ENCODE data around the gene GXYLT1. TPM values are rescaled to one million over a fixed set of nuclear protein-coding genes. Genes with fewer than 3 reads are reported as not detected.

GXYLT1 gene
- total and polyA plus RNA-seq, 2 experiments from 2014 or later, result 9.0 to 28.8 TPM

DNA sequence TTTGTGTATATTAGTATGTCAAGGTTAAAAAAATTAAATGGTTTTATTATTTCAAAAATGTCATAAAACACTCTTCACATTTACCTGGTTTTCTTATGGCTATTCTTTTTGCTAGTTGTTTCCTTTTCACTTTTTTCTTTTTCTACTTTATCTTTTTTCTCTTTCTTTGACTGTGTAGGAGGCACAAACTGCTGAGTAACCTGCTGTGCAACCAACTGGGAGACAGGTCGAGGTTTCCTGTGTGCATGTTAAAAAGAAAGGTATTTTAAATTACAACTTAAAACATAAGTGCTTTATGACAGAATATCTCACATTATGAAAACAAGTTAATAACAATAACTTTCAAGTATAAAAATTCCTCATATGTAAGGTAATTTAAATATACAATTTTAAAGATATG is 16.9 kb upstream of the GXYLT1 start:
- Histone ChIP-seq H3K79me2 (no peaks in the 10 kb centered on the region), H2AFZ (no peak overlapping the region), H3K36me3 (replicated peaks; ENCODE audit: insufficient read depth, low read depth) (no peaks in the 10 kb centered on the region), H3K27ac (no peak overlapping the region), H3K4me3 (no peak overlapping the region), H3K27me3 (no peaks in the 10 kb centered on the region), H3K4me1 (ENCODE audit: insufficient read depth) (no peaks in the 10 kb centered on the region), H3K4me2 (no peak overlapping the region), H3K9me3 (ENCODE audit: low read depth) (no peaks in the 10 kb centered on the region), H4K20me1 (ENCODE audit: insufficient read depth, poor library complexity, severe bottlenecking) (no peaks in the 10 kb centered on the region), H3K9me2 (replicated peaks; ENCODE audit: insufficient read depth) (no peaks in the 10 kb centered on the region)
- TF ChIP-seq, protein P1, sequence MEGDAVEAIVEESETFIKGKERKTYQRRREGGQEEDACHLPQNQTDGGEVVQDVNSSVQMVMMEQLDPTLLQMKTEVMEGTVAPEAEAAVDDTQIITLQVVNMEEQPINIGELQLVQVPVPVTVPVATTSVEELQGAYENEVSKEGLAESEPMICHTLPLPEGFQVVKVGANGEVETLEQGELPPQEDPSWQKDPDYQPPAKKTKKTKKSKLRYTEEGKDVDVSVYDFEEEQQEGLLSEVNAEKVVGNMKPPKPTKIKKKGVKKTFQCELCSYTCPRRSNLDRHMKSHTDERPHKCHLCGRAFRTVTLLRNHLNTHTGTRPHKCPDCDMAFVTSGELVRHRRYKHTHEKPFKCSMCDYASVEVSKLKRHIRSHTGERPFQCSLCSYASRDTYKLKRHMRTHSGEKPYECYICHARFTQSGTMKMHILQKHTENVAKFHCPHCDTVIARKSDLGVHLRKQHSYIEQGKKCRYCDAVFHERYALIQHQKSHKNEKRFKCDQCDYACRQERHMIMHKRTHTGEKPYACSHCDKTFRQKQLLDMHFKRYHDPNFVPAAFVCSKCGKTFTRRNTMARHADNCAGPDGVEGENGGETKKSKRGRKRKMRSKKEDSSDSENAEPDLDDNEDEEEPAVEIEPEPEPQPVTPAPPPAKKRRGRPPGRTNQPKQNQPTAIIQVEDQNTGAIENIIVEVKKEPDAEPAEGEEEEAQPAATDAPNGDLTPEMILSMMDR (IDR thresholded peaks at IDR 0.05; ENCODE audit: poor library complexity), result no peak
- TF ChIP-seq EZH2 (IDR thresholded peaks at IDR 0.05; ENCODE audit: borderline replicate concordance) (no peak), EZH2phosphoT487 (IDR thresholded peaks at IDR 0.05; ENCODE audit: low read depth, severe bottlenecking, unreplicated experiment) (no peak)
- no peak for DNase-seq (ENCODE audit: low spot score)
- WGBS (ENCODE audit: low lambda C conversion rate, missing lambda C conversion rate), result 82% methylated on average over 1 of the region's 1 CpG

DNA sequence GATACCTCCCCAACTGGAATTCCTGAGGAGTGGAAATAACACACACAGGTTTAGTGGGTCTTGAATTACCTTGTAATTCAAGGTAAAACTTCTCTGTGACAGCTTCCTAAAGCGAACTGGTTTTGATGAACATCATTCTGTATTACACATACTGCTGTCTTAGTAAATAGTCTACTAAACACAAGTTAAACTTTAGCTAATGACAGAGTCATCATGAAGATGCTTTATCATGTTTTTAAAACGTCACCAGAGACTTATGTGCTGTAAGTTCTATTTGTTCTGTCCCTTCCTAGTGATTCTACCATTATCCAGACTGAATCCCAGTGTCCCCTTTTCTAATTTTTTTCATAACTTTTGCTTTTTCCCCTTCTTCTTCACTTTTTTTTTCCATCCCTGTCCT is 11.6 kb upstream of the GXYLT1 start:
- no peaks in the 10 kb centered on the region for H4K20me1 ChIP-seq (ENCODE audit: insufficient read depth, poor library complexity, severe bottlenecking)
- DNase-seq (ENCODE audit: low spot score), result no peak
- H3K27me3 ChIP-seq, result no peaks in the 10 kb centered on the region
- no peaks in the 10 kb centered on the region for H3K9me2 ChIP-seq (replicated peaks; ENCODE audit: insufficient read depth)
- H3K27ac ChIP-seq, result peak overlapping the region; percentile 1
- H3K36me3 ChIP-seq (replicated peaks; ENCODE audit: insufficient read depth, low read depth), result no peaks in the 10 kb centered on the region
- H2AFZ ChIP-seq, result no peak overlapping the region
- TF ChIP-seq EZH2phosphoT487 (IDR thresholded peaks at IDR 0.05; ENCODE audit: low read depth, severe bottlenecking, unreplicated experiment) (no peak), EZH2 (IDR thresholded peaks at IDR 0.05; ENCODE audit: borderline replicate concordance) (no peak)
- TF ChIP-seq, protein P1 (IDR thresholded peaks at IDR 0.05; ENCODE audit: poor library complexity), result no peak
- no peak overlapping the region for H3K4me2 ChIP-seq
- H3K4me1 ChIP-seq (ENCODE audit: insufficient read depth), result no peaks in the 10 kb centered on the region
- H3K9me3 ChIP-seq (ENCODE audit: low read depth), result no peaks in the 10 kb centered on the region
- H3K4me3 ChIP-seq, result no peak overlapping the region
- H3K79me2 ChIP-seq, result no peaks in the 10 kb centered on the region
- 59% methylated on average over 2 of the region's 2 CpGs for WGBS (ENCODE audit: low lambda C conversion rate, missing lambda C conversion rate)

DNA sequence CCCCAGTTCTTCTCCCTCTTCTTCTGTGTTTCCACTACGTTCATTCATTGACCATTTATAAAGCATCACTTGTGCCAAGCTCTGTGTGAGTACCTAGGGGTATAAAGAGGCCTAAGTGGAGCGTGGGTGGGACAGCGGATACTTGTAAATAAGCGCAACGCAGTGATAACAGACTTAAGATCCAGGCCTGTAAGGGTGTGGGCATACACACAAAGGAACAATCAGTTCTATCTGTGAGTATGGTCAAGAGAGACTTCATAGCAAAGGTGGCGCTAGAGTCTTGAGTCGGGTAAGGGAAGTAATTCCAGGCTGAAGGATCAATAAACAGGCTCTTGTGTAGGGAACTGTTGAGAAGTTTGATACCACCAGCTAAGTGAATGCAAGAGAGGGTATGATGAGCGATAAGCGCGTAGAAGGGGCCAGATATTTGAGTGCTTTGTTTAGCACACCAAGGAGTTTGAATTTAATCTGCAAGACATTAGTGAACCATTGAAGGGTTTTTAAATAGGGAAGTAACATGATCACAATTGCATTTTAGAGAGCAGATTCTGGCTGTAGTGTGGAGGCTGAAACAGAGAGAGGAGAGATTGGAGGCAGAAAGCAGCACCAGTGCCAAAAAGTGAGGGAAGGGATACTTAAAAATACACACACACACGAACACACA is 1.0 kb upstream of the GXYLT1 start:
- TF ChIP-seq EZH2 (IDR thresholded peaks at IDR 0.05; ENCODE audit: borderline replicate concordance), result no peak
- TF ChIP-seq, protein P1 (IDR thresholded peaks at IDR 0.05; ENCODE audit: poor library complexity), result peak; percentile 16
- Histone ChIP-seq H4K20me1 (ENCODE audit: insufficient read depth, poor library complexity, severe bottlenecking) (peaks cover 23% of the 10 kb centered on the region), H3K9me2 (replicated peaks; ENCODE audit: insufficient read depth) (no peaks in the 10 kb centered on the region), H3K9me3 (ENCODE audit: low read depth) (no peaks in the 10 kb centered on the region), H3K27me3 (no peaks in the 10 kb centered on the region), H3K27ac (peak overlapping the region; percentile 89), H3K36me3 (replicated peaks; ENCODE audit: insufficient read depth, low read depth) (no peaks in the 10 kb centered on the region), H3K79me2 (peaks cover 34% of the 10 kb centered on the region), H3K4me1 (ENCODE audit: insufficient read depth) (peaks cover 20% of the 10 kb centered on the region), H3K4me3 (peak overlapping the region; percentile 98), H2AFZ (peak overlapping the region; percentile 84), H3K4me2 (peak overlapping the region; percentile 88)
- DNase-seq (ENCODE audit: low spot score), result peak; percentile 30
- WGBS (ENCODE audit: low lambda C conversion rate, missing lambda C conversion rate), result 55% methylated on average over 11 of the region's 11 CpGs
